GM10248 (cell line): ENCODE results near the gene CRTC3.
"Not testable (repeated sequence)": the region's sequence is repeated elsewhere in the genome, so short reads cannot be mapped to it uniquely, and the experiment has no call there.

Experiments used
- CTCF ChIA-PET: fragments of 300-600 bp; sonication (Branson Sonifier 250); formaldehyde crosslinking; extraction: SDS; loops from one replicate; lab custom pipeline; 2021; ENCODE audit warnings: antibody characterized with exemption; lab: Yijun Ruan, JAX
- POLR2A ChIA-PET: fragments of 350-650 bp; sonication (Branson Sonifier 250); formaldehyde crosslinking; extraction: SDS; loops from one replicate; lab custom pipeline; 2020; ENCODE audit warnings: antibody characterized with exemption; lab: Yijun Ruan, JAX
- DNase-seq: peaks from one replicate; pipeline ENCODE4 v3.0.0; 2012; ENCODE audit errors: extremely low spot score
- CTCF ChIP-seq: IDR thresholded peaks from 2 replicates; pipeline ENCODE4 v1.5.1; 2012; ENCODE audit warnings: mild to moderate bottlenecking, low read depth; ENCODE audit errors: extremely low read depth, missing control alignments, control extremely low read depth

The CRTC3 gene

GRCh38 chr15:90497376-90497775 is 32.3 kb upstream of the CRTC3 start:
- POLR2A ChIA-PET: no interaction called here
- CTCF ChIA-PET: interaction anchor here (0.9 to 3.9 kb wide), 4 partner anchors 12 to 388 kb away, joined by 3 to 29 read pairs (median 5); no protein-coding TSS in a partner anchor
- no peak for DNase-seq
- no peak for TF ChIP-seq CTCF

- no peak for TF ChIP-seq CTCF
- ChIA-PET CTCF (interaction anchor here (0.9 to 3.9 kb wide), 4 partner anchors 11 to 387 kb away, joined by 3 to 29 read pairs (median 5); no protein-coding TSS in a partner anchor), POLR2A (no interaction called here)
- no peak for DNase-seq
These were observed 31.8 kb upstream of the CRTC3 start for GRCh38 chr15:90497912-90498311.

- TF ChIP-seq CTCF: no peak
- ChIA-PET CTCF (interaction anchor here (0.9 to 3.9 kb wide), 7 partner anchors 12 to 386 kb away, joined by 3 to 29 read pairs (median 4); no protein-coding TSS in a partner anchor), POLR2A (no interaction called here)
- DNase-seq: no peak
These were observed 29.6 kb upstream of the CRTC3 start for GRCh38 chr15:90500171-90500570.

- ChIA-PET POLR2A (no interaction called here), CTCF (interaction anchor here (0.7 to 3.4 kb wide), 4 partner anchors 10 to 182 kb away, joined by 3 to 12 read pairs (median 3); no protein-coding TSS in a partner anchor)
These were observed 27.8 kb upstream of the CRTC3 start for GRCh38 chr15:90501898-90502297.

GRCh38 chr15:90510781-90511180 is 18.9 kb upstream of the CRTC3 start:
- CTCF ChIA-PET: interaction anchor here (1.1 to 3.6 kb wide), 5 partner anchors 10 to 191 kb away, joined by 3 to 12 read pairs (median 4); no protein-coding TSS in a partner anchor
- POLR2A ChIA-PET, DNase-seq: not testable (repeated sequence)

More at GRCh38 chr15:90501898-90502297, 27.8 kb upstream of the CRTC3 start:
- TF ChIP-seq CTCF: no peak
- no peak for DNase-seq

- POLR2A ChIA-PET, DNase-seq: not testable (repeated sequence)
- CTCF ChIA-PET: interaction anchor here (1.1 to 3.6 kb wide), 5 partner anchors 11 to 191 kb away, joined by 3 to 12 read pairs (median 4); no protein-coding TSS in a partner anchor
These were observed 18.5 kb upstream of the CRTC3 start for GRCh38 chr15:90511211-90511618.

- CTCF ChIA-PET: interaction anchor here (0.8 to 3.6 kb wide), 10 partner anchors 9 to 192 kb away, joined by 3 to 12 read pairs (median 4); no protein-coding TSS in a partner anchor
- POLR2A ChIA-PET: interaction anchor here (0.6 kb wide), 2 partner anchors 9 to 58 kb away, joined by 3 to 5 read pairs; no protein-coding TSS in a partner anchor
- no peak for DNase-seq
- no peak for TF ChIP-seq CTCF
These were observed 17.4 kb upstream of the CRTC3 start for GRCh38 chr15:90512276-90512675.
